NCI-H526 (cell line): ENCODE data around the gene SCN4B.
A peak's percentile ranks its signal among the peaks of the same experiment; 100 is the strongest.

Experiments used
- DNase-seq, 2 experiments: peaks; one replicate each; lab custom pipeline; 2025; lab: John Stamatoyannopoulos, UW

Gene SCN4B

GRCh38 chr11:118174006-118174567 lies 21.5 kb upstream of the SCN4B start:
- no peak for DNase-seq

GRCh38 chr11:118172356-118172755 lies 19.7 kb upstream of the SCN4B start:
- no peak for DNase-seq

- peak; percentile 75 to 95 for DNase-seq
These were observed 18.8 kb upstream of the SCN4B start for GRCh38 chr11:118171269-118172062.

DNA sequence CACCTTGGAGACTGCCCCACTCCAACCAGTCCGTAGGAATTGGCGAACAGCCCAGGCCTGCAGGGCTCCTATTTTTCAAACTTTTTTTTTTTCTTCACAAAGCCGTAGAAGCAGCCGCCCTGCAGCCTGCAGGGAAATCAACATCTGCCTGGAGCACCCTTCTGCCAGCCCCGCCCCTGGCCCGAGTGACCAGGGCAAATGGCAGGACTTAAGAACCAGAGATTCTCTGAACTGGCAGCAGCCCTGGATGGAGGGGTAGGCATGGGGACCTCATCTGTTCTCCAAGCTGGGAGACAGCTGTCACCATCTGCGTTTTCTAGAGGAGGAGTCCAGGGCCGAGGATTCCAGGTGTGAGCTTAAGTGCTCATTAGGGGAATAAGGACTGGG lies 18.3 kb upstream of the SCN4B start:
- no peak for DNase-seq

DNA sequence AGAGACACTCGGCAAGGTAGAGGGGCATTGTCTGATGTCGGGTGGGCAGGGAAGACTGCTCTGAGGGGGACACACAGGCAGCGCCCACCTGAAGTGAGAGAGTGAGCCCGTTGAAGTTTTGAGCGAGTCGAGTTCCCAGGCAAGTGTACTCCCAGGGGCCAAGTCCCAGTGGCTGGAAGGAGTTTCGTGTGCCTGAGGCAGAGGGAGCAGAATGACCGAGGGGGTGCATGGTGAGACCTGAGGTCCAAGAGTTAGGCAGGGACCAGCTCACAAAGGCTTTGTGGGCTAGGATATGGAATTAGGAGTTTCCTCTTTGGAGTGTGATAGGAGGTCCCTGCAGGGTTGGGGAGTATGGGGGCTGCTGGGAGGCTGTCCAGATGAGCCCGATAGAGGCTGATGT lies 17.6 kb upstream of the SCN4B start:
- no peak for DNase-seq

- no peak for DNase-seq
These were observed 16.9 kb upstream of the SCN4B start for GRCh38 chr11:118169300-118170140.

- DNase-seq = no peak
These were observed 16.1 kb upstream of the SCN4B start for GRCh38 chr11:118168751-118169150.

DNA sequence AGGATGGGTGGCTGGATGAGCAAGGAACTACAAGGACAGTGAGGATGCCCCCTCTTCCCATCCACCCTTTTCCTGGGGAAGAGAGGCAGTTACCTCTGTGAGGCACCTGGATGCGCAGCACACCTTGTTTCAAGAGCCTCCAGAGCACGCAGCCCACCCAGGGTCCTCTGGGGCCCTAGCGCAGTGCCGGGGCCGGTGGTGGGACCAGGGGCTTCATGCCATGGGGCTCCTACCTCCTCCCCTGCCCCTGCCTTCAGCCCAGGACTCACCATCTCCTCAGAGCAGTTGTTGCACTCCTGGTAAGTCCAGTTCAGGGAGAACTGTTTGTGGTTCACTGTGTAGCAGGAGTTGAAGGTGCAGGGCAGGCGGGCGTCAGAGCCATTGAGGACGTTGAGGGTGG lies 15.7 kb upstream of the SCN4B start:
- DNase-seq = no peak

DNA sequence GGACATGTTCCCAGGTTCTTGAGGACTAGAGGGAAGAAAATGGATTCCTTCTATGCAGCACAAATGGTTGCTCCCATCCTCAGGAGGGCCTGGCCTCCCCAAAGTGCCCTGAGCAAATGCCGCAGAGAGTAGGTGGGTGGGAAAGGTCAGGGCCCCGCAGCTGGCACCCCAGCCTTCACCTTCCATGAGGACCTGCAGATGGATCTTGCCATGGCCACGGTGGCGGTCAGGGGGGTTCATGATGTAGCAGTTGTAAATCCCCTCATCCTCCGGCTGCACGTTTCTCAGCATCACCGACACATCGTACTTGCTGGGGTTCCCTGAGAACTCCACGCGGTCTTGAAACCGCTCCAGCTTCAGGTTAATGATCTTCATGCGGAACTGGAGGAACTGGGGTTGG lies 15.3 kb upstream of the SCN4B start:
- no peak for DNase-seq

GRCh38 chr11:118167253-118167652 lies 14.6 kb upstream of the SCN4B start:
- DNase-seq = no peak

DNA sequence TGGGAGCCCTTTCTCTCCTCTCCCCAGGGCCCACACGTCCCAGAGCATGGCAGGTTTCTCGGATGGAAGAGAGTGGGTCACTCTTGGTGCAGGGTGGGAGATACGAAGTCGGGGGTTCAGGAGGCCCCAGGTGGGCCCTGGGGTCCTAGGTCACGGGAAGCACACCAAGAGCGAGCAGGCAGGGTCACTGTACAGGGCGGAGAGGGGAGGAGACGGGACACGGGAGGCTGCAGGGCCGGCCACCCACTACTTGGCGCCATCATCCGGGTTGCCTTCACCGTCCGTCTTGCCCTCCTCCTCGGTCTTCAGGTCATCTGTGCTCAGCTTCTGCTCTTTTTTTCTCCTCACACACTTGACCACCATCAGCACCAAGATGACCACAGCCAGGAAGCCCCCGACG lies 14.0 kb upstream of the SCN4B start:
- no peak for DNase-seq

DNA sequence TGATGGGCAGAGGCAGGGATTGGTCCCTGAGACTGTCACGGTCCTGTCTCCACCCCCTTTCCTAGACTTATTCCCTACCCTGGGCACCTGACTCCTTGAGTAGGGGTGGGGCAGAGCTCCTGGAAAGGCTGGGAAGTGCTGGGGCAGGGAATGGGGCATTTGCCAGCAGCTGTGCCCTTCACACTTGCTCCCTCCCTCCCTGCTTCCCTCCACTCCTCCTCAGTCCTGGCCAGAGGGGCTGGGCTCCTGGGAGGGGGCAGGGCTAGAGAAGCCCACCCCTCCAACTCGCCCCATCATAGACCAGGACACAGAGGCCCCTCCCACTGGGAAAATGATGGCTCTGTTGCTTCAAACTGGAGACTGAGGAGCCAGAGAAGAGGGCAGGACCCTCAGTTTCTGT lies 12.3 kb upstream of the SCN4B start:
- DNase-seq = no peak

- DNase-seq = no peak
These were observed 10.9 kb upstream of the SCN4B start for GRCh38 chr11:118163494-118163893.

DNA sequence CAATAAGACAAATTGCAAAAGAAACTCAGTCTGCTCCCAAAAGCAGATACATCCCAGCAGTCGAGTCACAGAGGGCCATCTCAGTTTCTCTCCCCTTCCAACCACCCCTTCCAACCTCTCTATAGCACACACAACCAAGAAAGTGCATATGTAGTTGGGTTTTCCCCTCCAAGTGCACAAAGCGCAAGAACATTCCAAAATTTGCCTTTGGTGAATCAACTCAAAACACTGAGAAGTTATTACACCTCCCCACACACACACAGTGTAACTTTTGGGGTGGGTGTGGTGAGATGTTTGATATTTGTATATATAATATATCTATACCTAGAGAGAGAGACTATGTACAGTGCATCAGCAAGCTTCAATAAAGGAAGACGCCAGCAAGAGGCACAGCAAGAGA lies 10.2 kb upstream of the SCN4B start:
- DNase-seq = no peak

DNA sequence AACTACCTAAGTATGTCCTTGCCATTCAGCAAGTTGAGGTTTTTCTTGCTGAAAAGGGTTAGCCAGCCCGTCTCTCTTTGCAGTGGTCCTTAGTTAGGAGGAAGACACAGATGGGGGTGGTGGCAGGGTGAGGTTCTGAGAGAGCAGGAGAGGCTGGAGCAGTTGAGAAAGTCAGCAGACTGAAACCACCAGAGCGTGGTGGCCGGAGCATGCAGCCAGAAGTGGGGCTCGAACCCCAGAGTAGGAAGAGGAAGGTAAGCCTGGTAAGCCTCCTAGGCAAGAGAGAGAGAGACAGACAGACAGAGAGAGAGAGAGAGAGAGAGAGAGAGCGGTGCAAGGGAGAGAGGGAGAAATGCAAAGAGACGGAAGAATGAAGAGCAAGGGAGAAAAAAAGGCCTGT lies 9.2 kb upstream of the SCN4B start:
- DNase-seq = no peak

DNA sequence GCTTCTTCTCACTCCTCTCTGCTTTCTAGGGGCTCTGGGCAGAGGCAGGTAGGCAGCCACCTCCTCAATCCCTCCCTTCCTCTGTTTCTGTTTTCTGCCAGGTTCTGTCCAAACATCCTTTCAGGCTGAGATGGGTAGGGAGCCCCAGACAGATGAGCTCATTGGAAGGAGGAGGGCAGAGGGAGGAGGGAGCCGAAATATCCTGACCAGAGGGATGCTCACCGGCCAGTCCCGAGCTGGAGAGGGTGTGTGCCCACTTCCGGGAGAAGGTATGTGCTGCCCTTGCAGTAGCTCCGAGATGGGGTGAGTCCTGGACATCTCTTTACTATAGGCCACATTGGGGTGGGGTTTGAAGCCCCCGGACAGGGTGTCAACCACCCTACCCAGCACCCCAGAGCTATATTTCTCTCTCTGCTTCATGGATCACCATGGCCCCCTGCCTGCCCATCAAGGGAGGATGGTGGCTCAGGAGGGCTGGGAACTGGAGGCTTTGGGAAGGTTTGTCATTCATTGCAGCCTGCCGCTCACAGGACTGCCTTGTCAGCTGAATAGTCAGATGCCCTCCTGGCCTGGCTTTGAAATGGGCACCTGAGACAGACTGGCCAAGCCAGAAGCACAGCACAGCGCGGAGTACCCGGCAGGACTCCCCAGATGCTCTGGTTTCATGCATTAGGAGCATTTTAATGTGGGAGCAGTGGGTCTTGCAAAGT lies 4.7 kb upstream of the SCN4B start:
- DNase-seq = no peak

GRCh38 chr11:118156531-118157185 lies 4.0 kb upstream of the SCN4B start:
- peak; percentile 56 to 91 for DNase-seq

DNA sequence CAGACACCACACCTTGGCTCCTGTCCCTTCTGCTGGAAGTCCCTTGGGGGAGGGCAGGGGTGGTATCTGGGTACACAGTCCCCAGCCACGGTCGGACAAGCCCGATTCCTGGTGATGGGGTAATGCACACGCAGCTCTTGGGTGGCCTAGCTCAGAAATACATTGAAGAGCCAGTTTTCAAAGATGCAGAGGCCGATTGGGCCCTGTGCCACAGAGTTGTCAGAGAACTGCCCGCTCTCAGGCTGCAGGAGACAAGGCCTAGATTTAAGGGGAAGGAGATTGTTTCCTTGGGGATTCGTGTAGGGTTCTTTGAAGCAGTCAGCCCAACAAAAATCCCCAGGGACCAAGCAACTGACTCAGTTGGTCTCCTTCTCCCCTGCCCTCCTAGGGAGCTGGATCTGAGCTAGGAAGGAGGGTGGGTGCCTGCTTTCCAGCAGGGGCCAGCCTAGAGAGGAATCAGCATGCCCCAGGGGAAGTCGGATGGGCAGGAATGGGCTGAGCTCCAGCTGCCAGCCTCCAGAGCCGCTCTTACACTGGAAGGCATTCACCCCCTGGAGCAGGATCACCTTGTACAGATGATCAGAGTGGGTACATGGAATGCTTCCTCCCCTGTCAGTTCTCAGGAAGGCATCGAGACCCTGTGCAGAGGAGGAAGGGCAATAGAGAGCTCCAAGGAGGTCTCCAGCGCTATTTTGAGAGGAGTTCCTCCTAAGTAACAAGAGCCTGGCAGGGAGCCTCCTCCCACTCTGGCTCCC lies 3.3 kb upstream of the SCN4B start:
- peak in 1 of 2 experiments; percentile 74 for DNase-seq

DNA sequence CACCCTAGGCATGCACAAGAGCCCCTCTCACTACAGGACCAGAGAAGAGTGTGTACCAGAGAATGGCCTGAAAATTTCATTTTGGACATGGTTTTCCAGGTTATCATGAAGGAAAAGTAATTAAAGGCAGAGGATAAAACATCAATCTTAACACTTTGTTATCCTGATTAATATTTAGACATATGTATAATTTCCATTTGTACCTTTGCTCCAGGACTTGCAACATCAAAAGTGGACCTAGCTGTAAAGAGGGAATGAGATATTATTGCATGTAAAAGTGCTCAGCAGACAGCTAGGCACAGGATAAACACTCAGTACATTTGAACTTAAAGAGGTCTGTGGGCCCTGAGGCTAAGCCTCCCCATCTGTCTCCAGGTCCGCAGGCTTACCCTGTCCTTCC lies 2.0 kb upstream of the SCN4B start:
- no peak for DNase-seq

GRCh38 chr11:118153976-118154375 lies 1.4 kb upstream of the SCN4B start:
- no peak for DNase-seq

GRCh38 chr11:118153516-118153915 lies 893 bp upstream of the SCN4B start:
- no peak for DNase-seq
